OCI-LY7 (cell line): ENCODE results near the gene C15orf39.

Source experiments
- EZH2phosphoT487 ChIP-seq: fragments of 200-600 bp; sonication (generic); IDR thresholded peaks from 2 replicates; pipeline ENCODE4 v1.6.1; 2018; ENCODE audit warnings: low read depth, borderline replicate concordance, mild to moderate bottlenecking, mixed run types, antibody characterized with exemption, low read length, moderate library complexity, mixed read lengths
- TF ChIP-seq, protein P1 (sequence below): fragments of 200-600 bp; sonication (generic); conservative IDR thresholded peaks from 2 replicates; pipeline ENCODE4 v1.5.1; 2014; ENCODE audit warnings: mild to moderate bottlenecking, antibody characterized with exemption, low read length, moderate library complexity, mixed read lengths

DNA sequence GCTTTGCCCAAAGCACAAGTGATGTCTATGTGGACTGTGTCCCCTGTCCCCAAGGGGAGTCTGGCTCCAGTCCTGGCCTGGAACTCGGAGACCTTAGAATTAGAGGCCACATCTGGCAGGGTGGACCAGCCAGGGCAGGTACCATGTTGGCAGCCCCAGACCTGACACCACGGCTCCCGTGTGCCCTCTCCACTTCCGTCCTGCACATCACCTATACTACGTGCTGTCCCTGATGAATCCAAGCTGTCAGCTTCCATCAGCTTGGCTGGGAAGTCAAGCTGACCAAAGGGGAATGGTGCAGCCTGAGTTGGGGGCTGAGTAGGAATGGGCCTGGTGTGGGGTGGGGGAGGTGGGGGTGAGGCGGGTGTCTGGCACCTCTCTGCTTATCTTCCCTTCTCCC, 15.3 kb downstream of the C15orf39 start:
- TF ChIP-seq, protein P1, sequence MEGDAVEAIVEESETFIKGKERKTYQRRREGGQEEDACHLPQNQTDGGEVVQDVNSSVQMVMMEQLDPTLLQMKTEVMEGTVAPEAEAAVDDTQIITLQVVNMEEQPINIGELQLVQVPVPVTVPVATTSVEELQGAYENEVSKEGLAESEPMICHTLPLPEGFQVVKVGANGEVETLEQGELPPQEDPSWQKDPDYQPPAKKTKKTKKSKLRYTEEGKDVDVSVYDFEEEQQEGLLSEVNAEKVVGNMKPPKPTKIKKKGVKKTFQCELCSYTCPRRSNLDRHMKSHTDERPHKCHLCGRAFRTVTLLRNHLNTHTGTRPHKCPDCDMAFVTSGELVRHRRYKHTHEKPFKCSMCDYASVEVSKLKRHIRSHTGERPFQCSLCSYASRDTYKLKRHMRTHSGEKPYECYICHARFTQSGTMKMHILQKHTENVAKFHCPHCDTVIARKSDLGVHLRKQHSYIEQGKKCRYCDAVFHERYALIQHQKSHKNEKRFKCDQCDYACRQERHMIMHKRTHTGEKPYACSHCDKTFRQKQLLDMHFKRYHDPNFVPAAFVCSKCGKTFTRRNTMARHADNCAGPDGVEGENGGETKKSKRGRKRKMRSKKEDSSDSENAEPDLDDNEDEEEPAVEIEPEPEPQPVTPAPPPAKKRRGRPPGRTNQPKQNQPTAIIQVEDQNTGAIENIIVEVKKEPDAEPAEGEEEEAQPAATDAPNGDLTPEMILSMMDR, result no peak
- no peak for TF ChIP-seq EZH2phosphoT487
